ENCODE measurements around the gene KCNJ2.
A peak's percentile ranks its signal among the peaks of the same experiment; 100 is the strongest.

KCNJ2 gene

GRCh38 chr17:70165383-70165782 is 3.9 kb upstream of the KCNJ2 start:
- TF ChIP-seq CTCF (IDR thresholded peaks at IDR 0.05; ENCODE audit: low read depth, low read length), result no peak
- TF ChIP-seq EZH2phosphoT487 (IDR thresholded peaks at IDR 0.05; ENCODE audit: low read depth), result no peak
- Histone ChIP-seq H3K4me2 (ENCODE audit: low read length) (no peak overlapping the region), H3K4me1 (ENCODE audit: low read length) (no peaks in the 10 kb centered on the region), H3K9me3 (ENCODE audit: insufficient read depth, low read length) (no peaks in the 10 kb centered on the region), H3K4me3 (ENCODE audit: low read length) (no peak overlapping the region), H3K9ac (ENCODE audit: low read length) (no peak overlapping the region), H3K36me3 (replicated peaks; ENCODE audit: low read depth, low read length) (no peaks in the 10 kb centered on the region), H3K27ac (ENCODE audit: low read length) (no peak overlapping the region), H4K20me1 (ENCODE audit: insufficient read depth, low read length) (no peaks in the 10 kb centered on the region), H2AFZ (ENCODE audit: low read depth, low read length) (no peak overlapping the region), H3K79me2 (ENCODE audit: low read length) (no peaks in the 10 kb centered on the region), H3K27me3 (ENCODE audit: low read depth, low read length) (no peaks in the 10 kb centered on the region)

- H3K9me3 ChIP-seq (ENCODE audit: insufficient read depth, low read length), result no peaks in the 10 kb centered on the region
- no peaks in the 10 kb centered on the region for H3K27me3 ChIP-seq (ENCODE audit: low read depth, low read length)
- H3K4me2 ChIP-seq (ENCODE audit: low read length), result no peak overlapping the region
- no peaks in the 10 kb centered on the region for H4K20me1 ChIP-seq (ENCODE audit: insufficient read depth, low read length)
- H3K27ac ChIP-seq (ENCODE audit: low read length), result no peak overlapping the region
- no peak overlapping the region for H3K4me3 ChIP-seq (ENCODE audit: low read length)
- no peaks in the 10 kb centered on the region for H3K4me1 ChIP-seq (ENCODE audit: low read length)
- no peaks in the 10 kb centered on the region for H3K79me2 ChIP-seq (ENCODE audit: low read length)
- TF ChIP-seq CTCF (IDR thresholded peaks at IDR 0.05; ENCODE audit: low read depth, low read length) (no peak), EZH2phosphoT487 (IDR thresholded peaks at IDR 0.05; ENCODE audit: low read depth) (no peak)
- H2AFZ ChIP-seq (ENCODE audit: low read depth, low read length), result no peak overlapping the region
- no peaks in the 10 kb centered on the region for H3K36me3 ChIP-seq (replicated peaks; ENCODE audit: low read depth, low read length)
- H3K9ac ChIP-seq (ENCODE audit: low read length), result no peak overlapping the region
Observed at GRCh38 chr17:70166615-70167014, 2.7 kb upstream of the KCNJ2 start.

GRCh38 chr17:70168044-70168976 is 1.0 kb upstream of the KCNJ2 start:
- H3K4me2 ChIP-seq (ENCODE audit: low read length), result no peak overlapping the region
- H4K20me1 ChIP-seq (ENCODE audit: insufficient read depth, low read length), result no peaks in the 10 kb centered on the region
- H3K9ac ChIP-seq (ENCODE audit: low read length), result no peak overlapping the region
- H3K27ac ChIP-seq (ENCODE audit: low read length), result no peak overlapping the region
- H3K27me3 ChIP-seq (ENCODE audit: low read depth, low read length), result no peaks in the 10 kb centered on the region
- peaks cover 11% of the 10 kb centered on the region for H3K4me1 ChIP-seq (ENCODE audit: low read length)
- no peaks in the 10 kb centered on the region for H3K79me2 ChIP-seq (ENCODE audit: low read length)
- no peak overlapping the region for H2AFZ ChIP-seq (ENCODE audit: low read depth, low read length)
- H3K4me3 ChIP-seq (ENCODE audit: low read length), result no peak overlapping the region
- H3K9me3 ChIP-seq (ENCODE audit: insufficient read depth, low read length), result no peaks in the 10 kb centered on the region
- no peaks in the 10 kb centered on the region for H3K36me3 ChIP-seq (replicated peaks; ENCODE audit: low read depth, low read length)
- TF ChIP-seq EZH2phosphoT487 (IDR thresholded peaks at IDR 0.05; ENCODE audit: low read depth) (no peak), CTCF (IDR thresholded peaks at IDR 0.05; ENCODE audit: low read depth, low read length) (peak; percentile 11)

- Histone ChIP-seq H3K4me2 (ENCODE audit: low read length) (no peak overlapping the region), H3K9me3 (ENCODE audit: insufficient read depth, low read length) (no peaks in the 10 kb centered on the region), H4K20me1 (ENCODE audit: insufficient read depth, low read length) (no peaks in the 10 kb centered on the region), H3K36me3 (replicated peaks; ENCODE audit: low read depth, low read length) (no peaks in the 10 kb centered on the region), H3K27me3 (ENCODE audit: low read depth, low read length) (no peaks in the 10 kb centered on the region), H3K9ac (ENCODE audit: low read length) (no peak overlapping the region), H3K4me1 (ENCODE audit: low read length) (peaks cover 14% of the 10 kb centered on the region), H2AFZ (ENCODE audit: low read depth, low read length) (no peak overlapping the region), H3K4me3 (ENCODE audit: low read length) (no peak overlapping the region), H3K79me2 (ENCODE audit: low read length) (no peaks in the 10 kb centered on the region), H3K27ac (ENCODE audit: low read length) (no peak overlapping the region)
- TF ChIP-seq EZH2phosphoT487 (IDR thresholded peaks at IDR 0.05; ENCODE audit: low read depth) (no peak), CTCF (IDR thresholded peaks at IDR 0.05; ENCODE audit: low read depth, low read length) (no peak)
Observed at GRCh38 chr17:70169709-70170597, 621 bp downstream of the KCNJ2 start.
